Hair follicle dermal papilla cell (primary cell): Measurements from ENCODE around the gene MROH2B. TPM values are rescaled to one million over a fixed set of nuclear protein-coding genes. Genes with fewer than 3 reads are reported as not detected.

ENCODE experiments used
- small RNA-seq: library from RNA; depleted of rRNA; stranded (forward); fragments of <200 nt; gene quantifications from one replicate; pipeline ENCODE3, GENCODE V24; 2012
- total RNA-seq: library from RNA; depleted of rRNA; stranded (reverse); fragments of >200 nt; gene quantifications from 2 replicates; pipeline ENCODE4 v1.2.3, GENCODE V29; 2012

MROH2B gene
- not detected in 2 replicates for total RNA-seq

DNA sequence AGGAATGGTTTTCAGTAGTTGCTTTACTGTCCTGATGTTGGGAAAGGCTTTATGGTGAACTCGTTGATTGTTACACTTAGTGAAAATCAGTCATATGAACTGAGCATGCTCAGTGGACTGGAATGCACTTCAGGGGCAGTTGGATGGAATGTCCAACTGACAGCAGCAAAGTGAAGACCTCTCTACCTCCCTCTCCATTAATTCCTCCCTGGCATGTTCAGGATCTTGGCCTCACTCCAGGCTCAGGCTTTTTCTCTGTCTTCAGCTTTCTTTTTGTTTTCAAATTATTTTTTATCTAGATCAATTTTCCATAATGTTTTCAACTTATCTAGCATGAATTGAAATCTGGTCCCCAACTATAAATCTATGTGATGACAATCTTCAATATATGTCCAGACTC lies at the start of gene MROH2B:
MROH2B (minus strand) TSS at position 101 of the 400 bp plus-strand sequence. CDS start 490 bp downstream, outside the sequence.

Small RNA genes lying within 50 kb of the gene (small RNA-seq; reads per million reads assigned to genes)
- not detected for gene AC114967.1

Other genes with a start within 250 kb of the MROH2B start
- 83.5 and 210 TPM in 2 replicates for gene RPL37, start 236.1 kb downstream of the MROH2B start, total RNA-seq
- 14.6 and 18.0 TPM in 2 replicates for gene CARD6, start 230.0 kb downstream of the MROH2B start, total RNA-seq
- not detected in 2 replicates for gene C7, start 161.8 kb downstream of the MROH2B start, total RNA-seq
- not detected in 2 replicates for gene C6, start 142.2 kb upstream of the MROH2B start, total RNA-seq